H1 (cell line): Measurements from ENCODE around the gene SMPDL3B. TPM values are rescaled to one million over a fixed set of nuclear protein-coding genes. Genes with fewer than 3 reads are reported as not detected.

ENCODE experiments used
- CTCF ChIA-PET: fragments of 300-600 bp; sonication (Branson Sonifier 250); formaldehyde crosslinking; loops from one replicate; lab custom pipeline; 2021; ENCODE audit not compliant: partially characterized antibody; lab: Charles Lee
- POLR2A ChIA-PET: fragments of 300-600 bp; sonication (Branson Sonifier 250); formaldehyde crosslinking; loops from one replicate; lab custom pipeline; 2021; ENCODE audit warnings: inconsistent platforms; ENCODE audit not compliant: partially characterized antibody; lab: Charles Lee
- DNase-seq, 2 experiments: peaks; one replicate each; pipeline versions ENCODE4 v3.0.0 to v3.0.0-alpha.2; 2010 to 2022; ENCODE audit warnings: low spot score in 2 of 2, low read depth in 1 of 2, mixed read lengths in 1 of 2
- FAIRE-seq: peaks from 2 replicates; lab custom pipeline; 2011; peaks lifted over from hg19 to GRCh38; lab: Jason Lieb, UNC
- H2AFZ ChIP-seq: 2 replicates; pipeline ENCODE4 v1.8.1; 2012; ENCODE audit warnings: low read length, inconsistent platforms
- H2AK5ac ChIP-seq: 2 replicates; pipeline ENCODE4 v1.6.1; 2013; ENCODE audit warnings: low read depth, low read length
- H2BK120ac ChIP-seq: replicated peaks from 2 replicates; pipeline ENCODE3; 2013; ENCODE audit warnings: low read depth, low read length, inconsistent platforms
- H2BK12ac ChIP-seq: 2 replicates; pipeline ENCODE4 v1.6.1; 2013; ENCODE audit warnings: low read depth, low read length
- H2BK15ac ChIP-seq: 2 replicates; pipeline ENCODE4 v1.6.1; 2013; ENCODE audit warnings: low read length
- H2BK20ac ChIP-seq: 2 replicates; pipeline ENCODE4 v1.6.1; 2013; ENCODE audit warnings: low read length
- H2BK5ac ChIP-seq: 2 replicates; pipeline ENCODE4 v1.6.1; 2013; ENCODE audit warnings: low read depth, low read length
- H3K14ac ChIP-seq: 2 replicates; pipeline ENCODE4 v1.6.1; 2013; ENCODE audit warnings: inconsistent platforms; ENCODE audit not compliant: insufficient read length
- H3K18ac ChIP-seq: 2 replicates; pipeline ENCODE4 v1.6.1; 2013; ENCODE audit warnings: low read length; ENCODE audit errors: extremely low read depth
- H3K23ac ChIP-seq: 2 replicates; pipeline ENCODE4 v1.6.1; 2013; ENCODE audit warnings: inconsistent platforms; ENCODE audit not compliant: insufficient read length
- H3K23me2 ChIP-seq: 2 replicates; pipeline ENCODE4 v1.6.1; 2013; ENCODE audit warnings: low read depth, low read length
- H3K27ac ChIP-seq: 2 replicates; pipeline ENCODE4 v1.6.1; 2011; ENCODE audit warnings: low read depth, low read length, inconsistent platforms
- H3K27me3 ChIP-seq, 4 experiments: replicated peaks in 1 of 4; 1 replicate in 1 of 4; 2 replicates in 3 of 4; pipeline versions ENCODE4 v1.6.1 to v1.8.1; 2011 to 2013; ENCODE audit warnings: low read length in 3 of 4, mild to moderate bottlenecking in 3 of 4, inconsistent platforms in 2 of 4, mixed read lengths in 2 of 4, moderate library complexity in 1 of 4; ENCODE audit not compliant: control insufficient read depth in 3 of 4, insufficient read depth in 3 of 4; ENCODE audit errors: extremely low read depth in 1 of 4
- H3K36me3 ChIP-seq, 4 experiments: 2 replicates each; pipeline versions ENCODE4 v1.6.1 to v1.8.1; 2011 to 2013; ENCODE audit warnings: mild to moderate bottlenecking in 4 of 4, low read length in 3 of 4, moderate library complexity in 2 of 4, control low read depth in 1 of 4, inconsistent platforms in 1 of 4; ENCODE audit not compliant: insufficient read depth in 4 of 4, control insufficient read depth in 2 of 4
- H3K4ac ChIP-seq: replicated peaks from 2 replicates; pipeline ENCODE3; 2013; ENCODE audit warnings: low read length, low read depth, mixed read lengths, inconsistent platforms; ENCODE audit not compliant: insufficient read length
- H3K4me1 ChIP-seq, 4 experiments: replicated peaks in 1 of 4; 1 replicate in 1 of 4; 2 replicates in 3 of 4; pipeline versions ENCODE4 v1.6.1 to v1.8.1; 2011 to 2013; ENCODE audit warnings: low read length in 3 of 4, inconsistent platforms in 2 of 4, mixed read lengths in 1 of 4; ENCODE audit not compliant: insufficient read depth in 4 of 4, control insufficient read depth in 3 of 4
- H3K4me2 ChIP-seq, 2 experiments: 2 replicates each; pipeline versions ENCODE4 v1.6.1 to v1.8.1; 2011 to 2013; ENCODE audit warnings: low read depth in 2 of 2, low read length in 2 of 2, control low read depth in 1 of 2, inconsistent platforms in 1 of 2, mild to moderate bottlenecking in 1 of 2; ENCODE audit not compliant: insufficient read depth in 1 of 2
- H3K4me3 ChIP-seq, 4 experiments: fragments of 200-600, 300-600 bp in 1 of 4; sonication (generic), shearing (Covaris generic), sonication (Bioruptor Twin) in 1 of 4; 2 replicates each; pipeline versions ENCODE4 v1.5.1 to v1.8.1; 2011 to 2016; ENCODE audit warnings: low read length in 4 of 4, low read depth in 3 of 4, control low read depth in 2 of 4, inconsistent platforms in 2 of 4, mild to moderate bottlenecking in 2 of 4, mixed read lengths in 1 of 4, moderate library complexity in 1 of 4; ENCODE audit not compliant: insufficient read depth in 2 of 4; ENCODE audit errors: extremely low read depth in 1 of 4
- H3K56ac ChIP-seq: replicated peaks from 2 replicates; pipeline ENCODE3; 2013; ENCODE audit warnings: low read depth, mild to moderate bottlenecking, mixed read lengths, low read length, inconsistent platforms; ENCODE audit not compliant: insufficient read length
- H3K79me1 ChIP-seq: 2 replicates; pipeline ENCODE4 v1.6.1; 2013; ENCODE audit warnings: low read depth, low read length, control low read depth
- H3K79me2 ChIP-seq, 2 experiments: 2 replicates each; pipeline versions ENCODE4 v1.6.1 to v1.8.1; 2012 to 2013; ENCODE audit warnings: low read length in 2 of 2, mild to moderate bottlenecking in 2 of 2, inconsistent platforms in 1 of 2; ENCODE audit not compliant: insufficient read depth in 2 of 2, control insufficient read depth in 1 of 2
- H3K9ac ChIP-seq, 4 experiments: replicated peaks in 1 of 4; 1 replicate in 1 of 4; 2 replicates in 3 of 4; pipeline versions ENCODE4 v1.6.1 to v1.8.1; 2011 to 2013; ENCODE audit warnings: low read depth in 3 of 4, low read length in 3 of 4, control low read depth in 2 of 4, mild to moderate bottlenecking in 2 of 4, moderate library complexity in 2 of 4, inconsistent platforms in 1 of 4; ENCODE audit errors: extremely low read depth in 1 of 4
- H3K9me3 ChIP-seq, 2 experiments: 2 replicates each; pipeline versions ENCODE4 v1.6.1 to v1.8.1; 2012 to 2013; ENCODE audit warnings: mild to moderate bottlenecking in 2 of 2, moderate library complexity in 2 of 2, control low read depth in 1 of 2, inconsistent platforms in 1 of 2, low read depth in 1 of 2, low read length in 1 of 2, mixed read lengths in 1 of 2; ENCODE audit not compliant: insufficient read depth in 2 of 2
- H4K20me1 ChIP-seq, 2 experiments: replicated peaks in 1 of 2; 2 replicates each; pipeline versions ENCODE3 to v1.8.1; 2011 to 2013; ENCODE audit warnings: inconsistent platforms in 2 of 2, low read length in 2 of 2, mild to moderate bottlenecking in 1 of 2; ENCODE audit not compliant: insufficient read depth in 2 of 2, control insufficient read depth in 1 of 2
- H4K5ac ChIP-seq: 2 replicates; pipeline ENCODE4 v1.6.1; 2013; ENCODE audit warnings: low read length, low read depth, mixed read lengths, inconsistent platforms; ENCODE audit not compliant: insufficient read length
- H4K8ac ChIP-seq: 2 replicates; pipeline ENCODE4 v1.8.0; 2013; ENCODE audit warnings: mild to moderate bottlenecking, moderate library complexity, low read length, inconsistent platforms; ENCODE audit not compliant: insufficient read depth; ENCODE audit errors: extremely low read depth
- H4K91ac ChIP-seq: replicated peaks from 2 replicates; pipeline ENCODE3; 2013; ENCODE audit warnings: low read length, mixed read lengths, inconsistent platforms; ENCODE audit not compliant: insufficient read length
- GABPA ChIP-seq: IDR thresholded peaks from 2 replicates; pipeline ENCODE4 v1.6.1; 2011; ENCODE audit warnings: mild to moderate bottlenecking, low read length, moderate library complexity, borderline replicate concordance; ENCODE audit not compliant: insufficient read depth
- RXRA ChIP-seq: IDR thresholded peaks from 2 replicates; pipeline ENCODE4 v1.6.1; 2011; ENCODE audit warnings: low read depth, mild to moderate bottlenecking, low read length, moderate library complexity; ENCODE audit not compliant: insufficient read depth
- WGBS, 2 experiments: shearing (Covaris generic) in 1 of 2; methylation state at CpG; one replicate each; pipeline versions ENCODE4 v1.1.6 to v1.1.7; 2013 to 2015; ENCODE audit warnings: low lambda C conversion rate in 2 of 2, mixed read lengths in 2 of 2, inconsistent platforms in 1 of 2, low coverage in 1 of 2, missing lambda C conversion rate in 1 of 2; ENCODE audit not compliant: insufficient replicate concordance in 2 of 2, insufficient coverage in 1 of 2, insufficient read length in 1 of 2; ENCODE audit errors: extremely low coverage in 1 of 2, missing lambda C conversion rate in 1 of 2; 5-methylcytosine and 5-hydroxymethylcytosine counted together
- polyA plus RNA-seq, 7 experiments: library from polyadenylated mRNA; depleted of rRNA in 3 of 7; stranded (reverse) in 5 of 7; unstranded in 2 of 7; fragments of >200 nt in 5 of 7; fragments of 200-250 nt in 2 of 7; gene quantifications; 1 replicate in 5 of 7; 2 replicates in 1 of 7; 4 replicates in 1 of 7; pipeline versions ENCODE4 v1.2.1 to v1.2.3, GENCODE V29; 2011 to 2013; ENCODE audit warnings: missing spikeins in 2 of 7, mixed read lengths in 2 of 7
- total RNA-seq: library from RNA; stranded (reverse); fragmentation: NEBNext Ultra II Directional; extraction: Animal tissue kit (Norgen Biotek cat#: 25700); gene quantifications from 2 replicates; pipeline ENCODE4 v1.2.1, GENCODE V29; 2021

SMPDL3B gene
- total and polyA plus RNA-seq, 2 of the 8 experiments (the other 6 are each of a cell fraction or from before 2014, with no cell fraction given), result 54.7 to 143 TPM

DNA sequence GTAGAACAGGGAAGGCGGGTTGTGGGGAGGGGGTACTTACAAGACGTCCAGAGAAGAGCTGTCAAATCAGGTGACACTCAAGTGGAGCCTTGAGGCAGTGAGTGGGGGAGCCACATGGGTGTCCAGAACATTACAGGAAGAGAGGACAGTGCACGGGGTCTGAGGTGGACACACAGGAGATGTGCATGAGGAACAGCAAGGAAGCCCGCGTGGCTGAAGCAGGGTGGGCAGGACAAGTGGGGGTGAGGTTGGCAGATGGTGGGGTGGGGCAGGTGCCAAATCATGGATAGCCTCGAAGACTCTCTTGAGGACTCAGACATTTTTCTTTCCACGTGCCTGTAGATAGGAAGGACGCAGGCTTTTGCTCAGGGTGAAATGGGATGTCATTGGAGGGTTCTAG, 921 bp downstream of the SMPDL3B start:
- H2AK5ac ChIP-seq, result peak overlapping the region; percentile 32; the same call in 1 of the 2 replicates
- peaks cover 11% of the 10 kb centered on the region for H3K23me2 ChIP-seq
- peak overlapping the region; percentile 73 to 97 for H3K4me2 ChIP-seq
- H2BK120ac ChIP-seq, result no peak overlapping the region
- peaks cover 0 to 4% (median 0%) of the 10 kb centered on the region in 4 experiments; a peak in 1 of 8 replicates for H3K36me3 ChIP-seq
- no peak overlapping the region for H3K27ac ChIP-seq
- no peak overlapping the region for H4K5ac ChIP-seq
- no peak overlapping the region for H3K23ac ChIP-seq
- no peak overlapping the region for H2BK5ac ChIP-seq
- H4K20me1 ChIP-seq, result no peaks in the 10 kb centered on the region
- TF ChIP-seq GABPA, result no peak
- no peak for TF ChIP-seq RXRA
- peak overlapping the region in 1 of 4 experiments; percentile 62; a peak in 4 of 7 replicates for H3K9ac ChIP-seq
- H3K4me3 ChIP-seq, result peak overlapping the region; percentile 66 to 89 (median 68)
- no peak overlapping the region for H3K14ac ChIP-seq
- FAIRE-seq (no peak), DNase-seq (no peak)
- no peak overlapping the region for H4K8ac ChIP-seq
- peaks cover 0 to 26% of the 10 kb centered on the region in 2 experiments; a peak in 3 of 4 replicates for H3K79me2 ChIP-seq
- ChIA-PET CTCF (interaction anchor here (0.6 to 1.9 kb wide), 4 partner anchors 10 to 28 kb away, joined by 3 to 9 read pairs (median 5); no protein-coding TSS in a partner anchor), POLR2A (interaction anchor here (0.7 to 3.7 kb wide), 6 partner anchors 10 to 105 kb away, joined by 3 to 28 read pairs (median 6); partner anchors contain the start of gene PPP1R8)
- H3K79me1 ChIP-seq, result peaks cover 7% of the 10 kb centered on the region; the same call in 1 of the 2 replicates
- peak overlapping the region; percentile 88; the same call in 1 of the 2 replicates for H2BK15ac ChIP-seq
- H3K27me3 ChIP-seq, result no peaks in the 10 kb centered on the region
- no peaks in the 10 kb centered on the region for H3K9me3 ChIP-seq
- peak overlapping the region; percentile 0 for H4K91ac ChIP-seq
- no peak overlapping the region; the same call in 1 of the 2 replicates for H2BK20ac ChIP-seq
- 57 to 100% methylated on average over 1 to 8 of the region's 8 CpGs for WGBS, 2 experiments
- no peak overlapping the region for H3K4ac ChIP-seq
- H3K18ac ChIP-seq, result no peak overlapping the region; the same call in 1 of the 2 replicates
- peak overlapping the region; percentile 92 for H2BK12ac ChIP-seq
- no peak overlapping the region for H3K56ac ChIP-seq
- H3K4me1 ChIP-seq, result peaks cover 17 to 26% (median 23%) of the 10 kb centered on the region in 4 experiments
- H2AFZ ChIP-seq, result no peak overlapping the region
